Fibroblast of skin of left quadriceps (primary cell): ENCODE results near the gene GIMAP1.
"Not testable (repeated sequence)": the region's sequence is repeated elsewhere in the genome, so short reads cannot be mapped to it uniquely, and the experiment has no call there.

Source experiments
- DNase-seq, 2 experiments: peaks; one replicate each; pipeline ENCODE4 v3.0.0-alpha.2; 2013; ENCODE audit warnings: low read depth in 2 of 2

Gene GIMAP1

DNA sequence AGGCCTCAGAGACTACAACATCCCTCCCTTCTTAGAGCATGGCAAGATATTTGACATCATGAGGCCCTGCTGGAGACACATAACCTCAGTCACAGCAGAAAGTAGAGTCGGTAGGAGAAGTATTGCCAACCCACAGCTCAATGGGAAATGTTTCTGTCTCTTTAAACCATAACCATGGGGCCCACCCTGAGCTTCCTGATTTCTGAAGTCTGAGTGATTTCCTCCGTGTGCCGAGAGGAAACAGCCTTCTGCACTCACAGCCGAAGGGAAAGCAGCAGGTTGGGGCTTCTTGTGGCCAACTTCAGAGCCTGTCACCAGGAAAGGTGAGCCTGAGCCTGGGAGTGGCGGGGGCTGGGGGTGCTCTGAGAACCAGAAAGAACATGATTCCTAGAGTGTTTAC is at the start of gene GIMAP1:
Gene GIMAP1, plus strand, starts transcription at position 246 of the 400 bp plus-strand sequence. CDS start 2,435 bp downstream, outside the sequence.
- DNase-seq = no peak

DNA sequence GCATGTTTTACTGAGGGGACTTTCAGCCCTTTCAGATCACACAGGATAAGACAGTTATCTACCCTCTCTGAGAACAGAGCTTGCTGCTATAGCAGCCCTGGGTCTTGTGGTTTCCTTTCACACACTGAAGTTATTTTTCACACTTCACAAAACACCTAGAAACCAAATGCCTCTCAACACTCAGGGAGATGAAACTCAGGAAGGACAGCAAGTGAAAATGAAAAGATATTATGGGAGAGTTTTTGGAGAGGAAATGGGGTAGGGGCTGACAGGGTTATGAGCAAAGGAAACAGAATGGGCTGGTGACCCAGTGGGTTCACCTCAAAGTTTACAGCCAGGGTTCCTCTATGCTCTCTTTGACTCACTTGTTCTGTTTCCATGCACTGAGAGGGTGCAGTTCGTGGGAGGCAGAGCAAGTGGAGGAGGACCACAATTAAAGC is 47.9 kb upstream of the GIMAP1 start:
- no peak for DNase-seq

DNA sequence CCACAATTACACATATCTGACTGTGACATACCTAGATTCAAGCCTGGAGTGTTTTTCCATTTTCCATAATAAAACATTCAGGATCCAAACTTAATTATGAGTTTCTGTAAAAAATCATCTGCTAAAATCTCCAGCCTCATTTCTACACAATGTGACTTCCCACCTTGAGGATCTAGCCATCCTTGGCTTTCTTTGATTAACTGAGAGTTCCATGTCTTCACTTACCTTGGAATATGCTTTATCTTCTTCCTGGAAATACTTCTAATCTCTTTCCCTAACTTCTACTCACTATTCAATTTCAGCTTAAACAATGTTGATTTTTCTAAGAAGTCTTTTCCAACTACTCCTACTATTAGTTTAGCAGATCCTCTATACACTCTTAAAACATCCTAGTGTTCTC is 47.4 kb upstream of the GIMAP1 start:
- no peak for DNase-seq

DNA sequence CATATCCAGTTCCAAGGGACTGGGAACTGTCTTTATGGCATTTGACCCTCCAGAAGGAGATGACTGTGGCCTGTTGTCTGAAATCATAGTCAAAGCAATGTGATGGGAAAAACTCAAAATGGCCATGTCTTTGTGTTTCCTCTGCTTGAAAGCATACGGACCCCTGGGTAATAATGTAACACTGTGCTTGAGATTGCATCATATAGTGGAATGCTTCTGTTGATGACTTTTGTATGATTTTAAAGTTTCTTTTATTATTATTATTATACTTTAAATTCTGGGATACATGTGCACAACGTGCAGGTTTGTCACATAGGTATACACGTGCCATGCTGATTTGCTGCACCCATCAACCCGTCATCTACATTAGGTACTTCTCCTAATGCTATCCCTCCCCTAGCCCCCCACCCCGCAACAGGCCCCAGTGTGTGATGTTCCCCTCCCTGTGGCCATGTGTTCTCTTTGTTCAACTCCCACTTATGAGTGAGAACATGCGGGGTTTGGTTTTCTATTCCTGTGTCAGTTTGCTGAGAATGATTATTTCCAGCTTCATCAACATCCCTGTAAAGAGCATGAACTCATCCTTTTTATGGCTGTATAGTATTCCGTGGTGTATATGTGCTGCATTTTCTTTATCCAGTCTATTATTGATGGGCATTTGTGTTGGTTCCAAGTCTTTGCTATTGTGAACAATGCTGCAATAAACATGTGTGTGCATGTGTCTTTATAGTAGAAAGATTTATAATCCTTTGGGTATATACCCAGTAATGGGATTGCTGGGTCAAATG is 44.4 kb upstream of the GIMAP1 start:
- DNase-seq = not testable (repeated sequence)

DNA sequence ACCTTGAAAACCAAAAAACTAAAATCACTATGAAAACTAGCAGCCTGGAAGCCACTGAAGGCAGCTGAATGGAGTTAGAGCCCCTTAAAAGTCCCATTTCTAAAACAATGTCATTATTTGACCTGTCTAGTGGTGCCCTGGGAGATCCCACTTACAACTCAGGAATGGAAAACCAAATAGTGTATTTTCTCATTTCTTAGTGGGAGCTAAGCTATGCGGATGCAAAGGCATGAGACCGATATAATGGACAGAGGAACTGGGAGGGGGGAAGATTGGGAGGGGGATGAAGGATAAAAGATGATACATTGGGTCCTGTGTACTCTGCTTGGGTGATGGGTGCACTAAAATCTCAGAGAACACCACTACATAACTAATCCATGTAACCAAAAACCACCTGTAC is 40.7 kb upstream of the GIMAP1 start:
- DNase-seq = no peak

DNA sequence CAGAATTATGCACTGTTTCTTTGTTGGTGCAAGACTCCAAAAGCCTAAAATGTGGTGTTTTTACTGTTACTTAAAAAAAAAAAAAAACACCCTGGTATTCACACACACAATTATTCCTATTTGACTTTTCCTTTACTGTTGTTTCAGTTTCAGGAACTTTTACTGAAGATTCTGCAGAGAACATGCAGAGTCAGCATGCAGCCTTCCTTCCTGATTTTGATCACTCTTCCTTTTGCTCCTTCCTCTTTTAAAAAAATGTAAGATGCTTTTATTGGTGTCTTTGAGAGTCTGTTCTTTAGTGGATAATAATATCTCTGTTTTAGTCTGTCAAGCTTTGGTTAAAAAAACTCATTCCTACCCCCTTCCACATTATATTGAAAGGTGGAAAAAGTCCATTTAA is 40.1 kb upstream of the GIMAP1 start:
- DNase-seq = not testable (repeated sequence)

DNA sequence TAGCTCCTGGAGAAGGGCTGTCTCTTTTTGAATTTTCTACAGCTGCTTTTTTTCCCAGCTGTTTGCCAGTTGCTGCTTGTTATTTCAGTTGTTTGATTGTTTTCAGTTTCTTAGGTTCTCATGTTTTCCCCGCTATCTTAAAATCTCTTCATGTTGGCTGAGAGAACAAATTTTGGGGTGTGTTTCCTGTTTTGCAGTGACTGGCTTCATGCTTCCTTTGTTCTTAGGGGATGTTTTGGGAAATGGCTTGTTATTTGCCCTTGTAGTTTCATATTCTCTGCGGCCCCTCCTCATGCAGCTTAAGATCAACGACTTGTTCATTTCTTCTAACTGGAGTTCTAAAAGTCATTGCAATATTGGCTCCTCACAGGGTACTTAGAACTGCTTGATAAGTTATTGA is 39.6 kb upstream of the GIMAP1 start:
- not testable (repeated sequence) for DNase-seq

DNA sequence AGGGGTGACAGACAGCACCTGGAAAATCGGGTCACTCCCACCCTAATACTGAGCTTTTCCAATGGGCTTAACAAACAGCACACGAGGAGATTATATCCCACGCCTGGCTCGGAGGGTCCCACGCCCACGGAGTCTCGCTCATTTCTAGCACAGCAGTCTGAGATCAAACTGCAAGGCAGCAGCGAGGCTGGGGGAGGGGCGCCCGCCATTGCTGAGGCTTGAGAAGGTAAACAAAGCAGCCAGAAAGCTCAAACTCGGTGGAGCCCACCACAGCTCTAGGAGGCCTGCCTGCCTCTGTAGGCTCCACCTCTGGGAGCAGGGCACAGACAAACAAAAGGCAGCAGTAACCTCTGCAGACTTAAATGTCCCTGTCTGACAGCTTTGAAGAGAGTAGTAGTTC is 37.8 kb upstream of the GIMAP1 start:
- not testable (repeated sequence) for DNase-seq

DNA sequence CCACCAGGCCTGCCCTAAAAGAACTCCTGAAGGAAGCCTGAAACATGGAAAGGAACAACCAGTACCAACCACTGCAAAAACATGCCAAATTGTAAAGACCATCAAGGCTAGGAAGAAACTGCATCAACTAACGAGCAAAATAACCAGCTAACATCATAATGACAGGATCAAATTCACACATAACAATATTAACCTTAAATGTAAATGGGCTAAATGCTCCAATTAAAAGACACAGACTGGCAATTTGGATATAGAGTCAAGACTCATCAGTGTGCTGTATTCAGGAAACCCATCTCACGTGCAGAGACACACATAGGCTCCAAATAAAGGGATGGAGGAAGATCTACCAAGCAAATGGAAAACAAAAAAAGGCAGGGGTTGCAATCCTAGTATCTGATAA is 36.0 kb upstream of the GIMAP1 start:
- DNase-seq = not testable (repeated sequence)

DNA sequence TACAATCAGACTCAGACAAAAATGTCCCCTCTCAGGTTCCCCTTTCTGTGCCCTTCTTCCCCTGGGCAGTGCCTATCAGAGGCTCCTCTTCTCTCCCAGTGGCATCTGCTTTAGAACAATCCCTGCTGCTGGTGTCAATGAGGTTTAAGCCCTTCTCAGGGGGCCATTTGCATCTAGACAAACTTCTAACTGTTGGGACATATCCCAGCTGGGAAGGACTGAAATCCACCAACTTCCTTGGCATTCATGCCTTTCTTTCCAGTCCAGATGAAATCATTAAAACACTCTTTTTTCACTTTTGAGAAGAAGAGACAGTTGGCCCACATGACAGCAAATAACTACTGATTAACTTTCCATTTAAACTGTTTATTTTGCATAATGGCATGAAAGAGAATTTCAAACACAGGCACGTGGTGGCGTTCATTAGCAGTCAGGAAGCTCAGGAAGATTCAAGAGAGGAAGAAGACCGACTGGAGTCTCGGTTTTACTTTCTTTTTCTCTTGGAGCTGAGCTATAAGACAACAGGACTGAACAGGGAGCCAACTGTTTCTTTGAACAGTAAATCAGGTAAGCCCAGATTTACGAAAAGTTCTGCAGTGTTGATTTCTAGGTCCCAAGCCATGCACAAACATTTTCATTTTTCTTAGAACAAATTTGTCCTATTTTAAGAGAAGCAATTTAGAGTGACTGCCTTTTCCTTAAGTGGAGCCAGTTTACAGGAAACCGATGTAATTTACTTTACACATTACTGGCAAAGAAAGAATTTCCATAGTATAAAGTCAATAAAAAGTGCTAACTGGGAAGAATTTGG is 31.0 kb upstream of the GIMAP1 start, which contains the start of gene GIMAP2:
Gene GIMAP2, plus strand, starts transcription at position 488 of the 811 bp plus-strand sequence. CDS start 1,354 bp downstream, outside the sequence.
- DNase-seq = no peak

DNA sequence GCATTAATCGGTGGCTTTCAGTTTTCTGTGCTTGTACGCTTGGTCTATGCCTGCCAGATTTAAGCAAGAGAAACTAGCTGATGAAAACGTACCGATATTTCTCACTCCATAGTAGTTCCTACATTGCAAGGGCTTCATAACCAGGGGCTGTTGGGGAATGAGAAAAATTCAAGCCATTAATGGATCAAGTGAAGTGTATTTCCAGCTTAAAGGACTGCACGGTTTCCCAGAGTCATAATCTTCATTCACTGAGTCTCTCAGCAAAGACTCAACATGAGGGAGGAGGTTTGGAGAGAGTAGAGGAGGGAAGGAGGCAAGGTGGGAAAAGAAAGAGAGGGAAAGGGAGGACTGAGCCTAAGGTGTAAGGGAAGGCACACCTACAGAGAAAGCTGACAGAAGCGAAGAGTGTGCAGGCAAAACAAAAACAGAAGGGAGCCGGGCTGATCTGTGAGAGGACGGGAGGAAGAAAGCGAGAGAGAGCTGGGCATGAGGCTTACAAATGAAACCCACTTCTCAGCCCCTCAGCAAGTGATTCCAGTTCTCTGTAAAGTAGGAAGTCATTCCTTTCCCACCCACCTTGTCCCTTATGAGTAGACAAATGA is 30.3 kb upstream of the GIMAP1 start:
- DNase-seq = no peak

DNA sequence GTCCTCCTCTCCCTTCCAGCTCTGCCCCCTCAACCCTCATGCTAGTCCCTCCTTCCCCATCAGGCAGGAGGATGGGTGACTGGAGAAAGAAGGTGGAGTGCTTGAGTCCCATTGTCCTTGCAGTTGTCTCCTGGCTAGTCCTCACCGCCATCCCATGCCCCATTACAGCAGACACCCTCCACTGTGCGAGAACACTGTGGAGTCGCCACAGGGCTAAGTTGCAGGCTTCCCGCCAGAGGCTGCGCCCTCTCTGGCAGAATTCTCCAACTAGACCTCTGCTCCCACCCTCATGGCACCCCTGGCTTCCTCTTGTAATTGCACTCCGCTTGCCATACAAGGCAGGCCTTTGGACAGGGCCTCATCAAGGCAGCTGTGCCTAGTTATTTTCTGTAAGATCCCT is 27.8 kb upstream of the GIMAP1 start:
- no peak for DNase-seq

DNA sequence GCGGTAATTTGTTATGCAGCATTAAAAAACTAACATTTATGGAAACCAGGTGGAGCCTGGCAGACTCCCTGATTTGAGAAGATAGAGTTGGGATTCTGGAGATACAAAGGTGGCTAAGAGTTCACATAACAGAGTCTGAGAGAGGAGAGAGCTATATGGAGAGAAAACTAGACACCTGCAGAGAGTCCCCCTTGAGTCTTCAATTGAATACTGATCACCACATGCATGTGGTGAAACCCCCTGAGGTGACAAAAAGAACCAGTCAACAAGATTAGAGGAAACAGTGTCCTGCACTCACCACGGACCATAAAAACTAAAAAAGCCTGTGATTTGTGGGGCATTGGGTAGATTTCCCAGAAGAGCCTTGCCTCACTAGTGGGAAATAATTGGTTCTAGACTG is 20.8 kb upstream of the GIMAP1 start:
- DNase-seq = no peak

DNA sequence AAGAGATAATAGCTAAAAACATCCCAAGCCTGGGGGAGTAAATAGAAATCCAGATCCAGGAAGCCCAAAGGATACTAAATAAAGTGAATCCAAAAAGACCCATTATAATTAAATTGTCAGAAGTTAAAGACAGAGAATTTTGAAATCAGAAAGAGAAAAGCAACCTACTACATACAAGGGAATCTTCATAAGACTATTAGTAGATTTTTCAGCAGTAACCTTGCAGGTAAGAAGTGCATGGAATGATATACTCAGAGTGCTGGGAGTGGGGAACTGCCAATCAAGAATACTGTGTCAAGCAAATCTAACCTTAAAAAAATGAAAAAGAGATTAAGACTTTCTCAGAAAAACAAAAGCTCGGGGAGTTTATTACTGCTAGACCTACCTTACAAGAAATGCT is 13.2 kb upstream of the GIMAP1 start:
- no peak for DNase-seq

DNA sequence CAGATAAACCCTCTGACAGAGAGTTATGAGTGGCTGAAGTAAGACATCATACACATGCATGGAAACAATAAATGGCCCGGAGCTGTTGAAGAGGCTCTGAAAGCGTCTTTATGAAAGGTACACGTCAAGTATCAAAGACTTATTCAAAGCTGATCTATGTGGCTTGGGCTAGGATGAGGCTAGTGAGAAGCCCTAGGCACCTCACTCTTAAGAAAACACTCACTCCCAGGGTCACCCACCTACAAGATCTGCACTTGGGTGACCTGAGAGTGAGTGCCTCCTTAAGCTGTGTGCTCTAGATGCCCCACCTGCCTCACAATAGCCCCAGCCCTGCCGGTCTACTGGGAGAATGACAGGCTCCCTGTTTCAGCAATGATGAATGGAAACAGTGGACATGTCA is 1.1 kb upstream of the GIMAP1 start:
- DNase-seq = no peak

DNA sequence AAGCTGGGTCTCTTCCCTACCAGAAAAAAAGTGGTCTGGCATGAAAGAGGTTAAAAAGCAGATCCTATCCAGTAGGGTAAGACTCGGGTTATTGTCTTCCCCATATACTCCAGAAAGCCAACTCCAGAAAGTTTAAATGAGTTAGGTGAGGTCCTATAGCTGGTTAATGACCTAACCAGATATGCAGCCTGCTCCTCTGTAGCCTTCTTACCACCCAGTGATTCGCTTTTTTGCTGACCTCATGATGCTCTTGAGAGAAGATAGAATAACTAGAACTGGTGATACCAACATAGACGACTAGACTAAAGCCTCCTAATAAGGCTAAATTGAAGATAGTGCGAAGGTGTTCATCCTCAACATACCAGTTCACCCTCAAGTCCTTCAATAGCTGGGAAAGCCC is 675 bp upstream of the GIMAP1 start:
- no peak for DNase-seq

DNA sequence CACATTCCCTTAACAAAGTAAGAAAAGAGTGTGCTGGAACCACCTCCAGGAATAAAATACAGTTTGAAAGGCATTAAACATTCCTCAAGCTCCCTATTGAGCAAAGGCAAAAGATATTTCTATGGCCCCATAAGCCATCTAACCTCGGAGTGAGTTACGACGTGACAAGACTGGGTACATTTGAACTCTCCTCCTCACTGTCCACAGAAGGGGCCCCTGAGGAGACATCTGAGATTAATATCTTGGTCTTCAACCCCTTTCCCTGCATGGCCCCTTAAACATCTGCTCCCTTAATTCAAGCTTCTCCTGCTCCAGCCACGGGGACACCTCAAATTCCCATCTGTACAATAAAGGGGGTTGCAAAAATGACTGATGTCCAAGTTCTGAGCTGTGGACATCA is 526 bp downstream of the GIMAP1 start:
- no peak for DNase-seq

DNA sequence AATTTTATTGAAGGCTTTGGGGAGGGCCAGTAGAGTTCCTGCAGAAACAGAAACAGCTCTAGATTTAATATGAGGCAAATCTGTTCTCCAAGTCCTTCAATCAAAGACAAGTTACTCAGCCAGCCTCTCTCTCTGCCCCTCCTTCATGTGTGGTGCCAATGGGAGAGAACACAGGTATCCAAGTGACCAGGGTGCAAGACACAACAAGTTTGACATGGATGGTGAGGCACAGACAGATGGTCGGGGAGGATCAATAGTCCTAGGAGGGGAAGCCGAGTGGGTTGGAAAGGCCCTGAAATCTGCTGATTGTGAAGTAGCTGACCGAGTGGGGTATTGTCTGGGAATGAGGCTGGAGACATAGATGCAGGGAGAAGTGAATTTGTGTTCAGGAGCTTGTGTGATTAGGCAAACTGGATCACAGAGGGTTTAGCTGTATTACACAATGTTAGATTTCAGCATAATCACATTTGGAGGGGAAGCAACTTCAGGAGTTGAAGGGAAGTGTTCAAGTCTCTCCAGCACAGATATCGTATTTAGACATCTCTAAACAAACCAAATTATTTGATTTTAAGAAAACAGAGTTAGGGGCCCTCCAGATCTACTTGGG is 1.5 kb downstream of the GIMAP1 start:
- no peak for DNase-seq

DNA sequence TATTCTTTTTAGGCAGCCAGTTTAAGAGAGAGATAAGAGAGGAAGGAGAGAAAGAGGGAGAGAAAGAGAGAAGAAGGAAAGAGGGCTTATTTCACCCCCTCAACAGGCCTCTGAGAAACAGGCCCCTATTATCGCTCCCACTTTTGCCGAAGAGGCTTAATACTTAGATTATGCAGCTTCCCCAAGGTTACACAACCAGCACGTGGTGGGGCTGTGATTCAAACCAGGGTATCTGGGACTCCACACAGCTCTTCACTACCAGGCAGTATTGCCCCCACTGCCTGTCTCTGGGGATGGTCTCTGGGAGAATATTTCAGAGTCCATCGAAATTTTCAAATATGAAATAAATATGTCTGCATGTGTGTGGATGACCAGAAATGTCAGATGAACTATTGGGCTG is 3.0 kb downstream of the GIMAP1 start:
- DNase-seq = no peak

DNA sequence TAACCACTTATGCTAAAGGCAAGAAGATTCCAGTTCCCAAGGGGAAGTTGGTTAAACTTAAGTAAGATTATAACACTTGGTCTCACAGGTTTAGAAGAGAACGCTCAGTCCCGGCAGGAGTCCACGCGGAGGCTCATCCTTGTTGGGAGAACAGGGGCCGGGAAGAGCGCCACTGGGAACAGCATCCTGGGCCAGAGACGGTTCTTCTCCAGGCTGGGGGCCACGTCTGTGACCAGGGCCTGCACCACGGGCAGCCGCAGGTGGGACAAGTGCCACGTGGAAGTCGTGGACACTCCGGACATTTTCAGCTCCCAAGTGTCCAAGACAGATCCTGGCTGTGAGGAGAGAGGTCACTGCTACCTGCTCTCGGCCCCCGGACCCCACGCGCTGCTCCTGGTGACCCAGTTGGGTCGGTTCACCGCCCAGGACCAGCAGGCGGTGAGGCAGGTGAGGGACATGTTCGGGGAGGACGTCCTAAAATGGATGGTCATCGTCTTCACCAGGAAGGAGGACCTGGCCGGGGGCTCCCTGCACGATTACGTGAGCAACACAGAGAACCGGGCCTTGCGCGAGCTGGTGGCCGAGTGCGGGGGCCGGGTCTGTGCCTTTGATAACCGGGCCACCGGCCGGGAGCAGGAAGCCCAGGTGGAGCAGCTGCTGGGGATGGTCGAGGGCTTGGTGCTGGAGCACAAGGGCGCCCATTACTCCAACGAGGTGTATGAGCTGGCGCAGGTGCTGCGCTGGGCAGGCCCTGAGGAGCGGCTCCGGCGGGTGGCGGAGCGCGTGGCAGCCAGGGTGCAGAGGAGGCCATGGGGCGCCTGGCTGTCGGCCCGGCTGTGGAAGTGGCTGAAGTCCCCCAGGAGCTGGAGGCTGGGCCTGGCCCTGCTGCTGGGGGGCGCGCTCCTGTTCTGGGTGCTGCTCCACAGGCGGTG is 3.8 kb downstream of the GIMAP1 start:
- no peak for DNase-seq

DNA sequence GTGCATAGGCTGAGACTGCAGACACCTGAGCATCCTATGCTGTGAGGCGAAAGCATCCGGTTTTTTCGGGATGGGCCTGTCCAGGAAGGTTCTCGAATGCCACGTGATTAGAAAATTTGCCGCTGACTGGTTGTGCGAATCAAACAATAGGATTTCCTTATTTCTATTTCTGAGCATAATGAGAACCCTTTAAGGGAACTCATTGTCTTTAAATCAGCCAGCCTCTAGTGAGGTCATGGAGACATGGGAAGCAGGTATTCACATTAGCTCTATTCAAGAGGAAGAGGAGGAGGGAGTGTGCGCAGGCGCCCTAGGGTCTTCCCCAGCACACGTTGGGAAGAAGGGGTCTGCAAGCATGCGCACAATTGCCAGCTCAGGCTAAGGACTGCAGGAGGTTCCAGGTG is 5.6 kb downstream of the GIMAP1 start:
- no peak for DNase-seq
